Measurements from ENCODE around the gene PAK1. TPM values are rescaled to one million over a fixed set of nuclear protein-coding genes. Genes with fewer than 3 reads are reported as not detected.
A peak's percentile ranks its signal among the peaks of the same experiment; 100 is the strongest.

Gene PAK1
- total and polyA plus RNA-seq, 2 of the 8 experiments (the other 6 are each of a cell fraction or from before 2014, with no cell fraction given), result 87.7 to 151 TPM

GRCh38 chr11:77517226-77517625, 43.3 kb upstream of the PAK1 start:
- H3K79me2 ChIP-seq (ENCODE audit: control insufficient read depth in 1 of 2, insufficient read depth in 2 of 2, low read length in 2 of 2), result no peaks in the 10 kb centered on the region
- no peak overlapping the region for H3K27ac ChIP-seq (ENCODE audit: low read depth, low read length)
- no peak overlapping the region for H2BK120ac ChIP-seq (replicated peaks; ENCODE audit: low read depth, low read length)
- H4K5ac ChIP-seq (ENCODE audit: insufficient read length, low read depth, low read length), result no peak overlapping the region
- H2BK20ac ChIP-seq (ENCODE audit: low read length), result no peak overlapping the region
- TF ChIP-seq ASH2L (IDR thresholded peaks at IDR 0.05; ENCODE audit: low read length) (no peak), CTCF (IDR thresholded peaks at IDR 0.05; ENCODE audit: control extremely low read depth in 1 of 3, insufficient read depth in 1 of 3, low read depth in 1 of 3, low read length in 3 of 3) (no peak)
- H2BK15ac ChIP-seq (ENCODE audit: low read length), result no peak overlapping the region
- H3K18ac ChIP-seq (ENCODE audit: extremely low read depth, low read length), result no peak overlapping the region
- no peak overlapping the region for H3K56ac ChIP-seq (replicated peaks; ENCODE audit: insufficient read length, low read depth, low read length)
- no peaks in the 10 kb centered on the region for H4K20me1 ChIP-seq (replicated peaks in 1 of 2; ENCODE audit: control insufficient read depth in 1 of 2, insufficient read depth in 2 of 2, low read length in 2 of 2)
- H3K27me3 ChIP-seq (replicated peaks in 1 of 4; ENCODE audit: control insufficient read depth in 3 of 4, extremely low read depth in 1 of 4, insufficient read depth in 3 of 4, low read length in 3 of 4), result no peaks in the 10 kb centered on the region
- H2AK5ac ChIP-seq (ENCODE audit: low read depth, low read length), result no peak overlapping the region
- H2BK5ac ChIP-seq (ENCODE audit: low read depth, low read length), result no peak overlapping the region
- peaks cover 0 to 4% (median 0%) of the 10 kb centered on the region in 4 experiments; a peak in 1 of 8 replicates for H3K36me3 ChIP-seq (ENCODE audit: control insufficient read depth in 2 of 4, insufficient read depth in 4 of 4, low read length in 3 of 4)
- H3K4me1 ChIP-seq (replicated peaks in 1 of 4; ENCODE audit: control insufficient read depth in 3 of 4, insufficient read depth in 4 of 4, low read length in 3 of 4), result no peaks in the 10 kb centered on the region
- peaks cover 6 to 8% of the 10 kb centered on the region in 2 experiments; a peak in 3 of 4 replicates for H3K9me3 ChIP-seq (ENCODE audit: insufficient read depth in 2 of 2, low read depth in 1 of 2, low read length in 1 of 2)
- H2BK12ac ChIP-seq (ENCODE audit: low read depth, low read length), result no peak overlapping the region
- DNase-seq (ENCODE audit: low read depth in 1 of 2, low spot score in 2 of 2), result peak in 1 of 2 experiments; percentile 13
- no peak overlapping the region for H4K8ac ChIP-seq (ENCODE audit: extremely low read depth, insufficient read depth, low read length)
- H3K23me2 ChIP-seq (ENCODE audit: low read depth, low read length), result no peaks in the 10 kb centered on the region
- H3K14ac ChIP-seq (ENCODE audit: insufficient read length), result no peak overlapping the region
- no peak overlapping the region for H4K91ac ChIP-seq (replicated peaks; ENCODE audit: insufficient read length, low read length)
- CTCF ChIA-PET (ENCODE audit: partially characterized antibody), result no interaction called here
- no peak overlapping the region for H3K4ac ChIP-seq (replicated peaks; ENCODE audit: insufficient read length, low read depth, low read length)
- 100% methylated on average over 2 of the region's 2 CpGs; no CpG with 5 or more reads in 1 of the 2 experiments for WGBS, 2 experiments (ENCODE audit: extremely low coverage in 1 of 2, insufficient coverage in 1 of 2, insufficient read length in 1 of 2, insufficient replicate concordance in 2 of 2, low coverage in 1 of 2, low lambda C conversion rate in 2 of 2, missing lambda C conversion rate in 1 of 2)
- no peaks in the 10 kb centered on the region for H3K79me1 ChIP-seq (ENCODE audit: low read depth, low read length)
- no peak overlapping the region for H3K23ac ChIP-seq (ENCODE audit: insufficient read length)
- H3K4me2 ChIP-seq (ENCODE audit: insufficient read depth in 1 of 2, low read depth in 2 of 2, low read length in 2 of 2), result no peak overlapping the region
- FAIRE-seq, result no peak
- POLR2A ChIA-PET (ENCODE audit: partially characterized antibody), result interaction anchor here (0.6 kb wide), 1 partner anchor 11 kb away, joined by 3 read pairs; no protein-coding TSS in a partner anchor
- no peak overlapping the region for H3K4me3 ChIP-seq (ENCODE audit: extremely low read depth in 1 of 4, insufficient read depth in 2 of 4, low read depth in 3 of 4, low read length in 4 of 4)
- H3K9ac ChIP-seq (replicated peaks in 1 of 4; ENCODE audit: extremely low read depth in 1 of 4, low read depth in 3 of 4, low read length in 3 of 4), result no peak overlapping the region
- H2AFZ ChIP-seq (ENCODE audit: low read length), result no peak overlapping the region
